ENCODE measurements around the gene IFT122.
A peak's percentile ranks its signal among the peaks of the same experiment; 100 is the strongest.

Gene IFT122

DNA sequence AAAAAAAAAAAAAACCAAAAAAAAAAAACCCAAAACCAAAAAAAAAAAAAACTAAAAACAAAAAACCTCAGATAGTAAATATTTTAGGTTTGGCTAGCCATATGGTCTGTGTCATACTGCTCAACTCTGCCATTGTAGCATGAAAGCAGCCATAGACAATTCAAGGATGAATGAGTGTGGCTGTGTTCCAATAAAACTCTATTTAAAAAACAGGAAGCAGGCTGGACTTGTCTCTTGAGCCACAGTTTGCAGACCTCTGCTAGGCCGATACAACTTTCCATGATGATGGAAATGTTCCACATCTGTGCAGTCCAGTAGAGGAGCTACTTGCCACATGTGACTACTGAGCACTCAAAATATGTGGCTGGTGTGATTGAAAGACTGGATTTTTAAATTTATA is 22.7 kb upstream of the IFT122 start:
- DNase-seq: no peak

DNA sequence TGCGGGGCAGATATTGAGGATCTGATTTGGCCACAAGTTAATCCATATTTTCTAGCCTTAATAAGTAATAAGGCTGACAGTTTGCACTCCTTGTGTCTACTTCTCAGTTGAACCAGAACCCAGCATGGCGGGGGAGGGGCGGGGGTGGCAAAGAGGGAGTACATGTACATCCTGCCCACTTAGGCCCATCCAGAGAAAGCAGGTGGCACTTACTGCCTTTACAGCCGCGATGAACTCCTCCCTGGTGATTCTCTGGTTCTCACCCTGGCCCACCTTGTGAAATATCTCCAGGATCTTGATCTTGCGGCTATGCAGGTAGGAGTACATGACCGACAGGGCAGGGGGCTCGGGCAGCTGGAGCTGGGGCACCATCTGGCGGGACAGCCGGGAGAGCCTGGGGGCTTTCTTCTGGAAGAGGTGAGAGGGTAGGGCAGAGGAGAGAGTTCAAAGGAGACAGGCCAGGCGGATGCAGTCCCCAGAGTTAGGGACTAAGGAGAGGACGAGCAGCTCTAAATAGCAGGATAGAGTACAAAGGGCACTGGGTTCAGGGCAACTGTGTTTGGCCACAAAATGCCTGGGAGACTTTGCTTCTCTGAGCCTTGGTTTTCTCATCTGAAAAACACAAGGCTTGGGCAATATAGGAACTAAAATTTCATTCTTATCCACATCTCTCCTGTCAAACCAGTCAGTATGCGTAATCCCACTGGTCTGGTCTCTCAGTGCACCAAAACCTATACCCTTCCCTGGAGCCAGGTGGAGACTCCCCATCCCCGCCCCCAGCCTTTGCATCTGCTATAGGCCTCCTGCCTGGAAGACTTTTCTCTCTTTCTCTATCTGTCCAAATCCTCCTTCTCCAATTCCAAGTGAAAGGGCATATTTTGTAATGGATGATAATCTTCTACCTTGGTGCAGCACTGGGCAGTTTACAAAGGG is 21.7 kb upstream of the IFT122 start:
- no peak for DNase-seq

DNA sequence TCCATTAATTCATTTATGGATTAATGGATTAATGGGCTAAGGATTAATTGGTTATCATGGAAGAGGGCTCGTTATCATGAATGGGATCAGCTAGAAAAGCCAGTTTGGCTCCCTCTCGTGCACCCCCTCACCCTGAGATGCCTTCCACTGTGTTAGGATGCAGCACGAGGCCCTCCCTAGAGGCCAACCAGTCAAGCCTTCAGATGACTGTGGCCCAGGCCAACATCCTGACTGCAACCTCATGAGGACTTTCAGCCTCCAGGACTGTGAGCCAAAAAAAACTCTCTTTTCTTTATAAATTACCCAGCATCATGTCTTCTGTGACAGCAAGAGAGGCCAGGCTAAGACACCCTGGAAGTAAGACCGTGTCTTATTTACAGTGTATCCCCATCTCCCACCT is 20.5 kb upstream of the IFT122 start:
- DNase-seq: no peak

DNA sequence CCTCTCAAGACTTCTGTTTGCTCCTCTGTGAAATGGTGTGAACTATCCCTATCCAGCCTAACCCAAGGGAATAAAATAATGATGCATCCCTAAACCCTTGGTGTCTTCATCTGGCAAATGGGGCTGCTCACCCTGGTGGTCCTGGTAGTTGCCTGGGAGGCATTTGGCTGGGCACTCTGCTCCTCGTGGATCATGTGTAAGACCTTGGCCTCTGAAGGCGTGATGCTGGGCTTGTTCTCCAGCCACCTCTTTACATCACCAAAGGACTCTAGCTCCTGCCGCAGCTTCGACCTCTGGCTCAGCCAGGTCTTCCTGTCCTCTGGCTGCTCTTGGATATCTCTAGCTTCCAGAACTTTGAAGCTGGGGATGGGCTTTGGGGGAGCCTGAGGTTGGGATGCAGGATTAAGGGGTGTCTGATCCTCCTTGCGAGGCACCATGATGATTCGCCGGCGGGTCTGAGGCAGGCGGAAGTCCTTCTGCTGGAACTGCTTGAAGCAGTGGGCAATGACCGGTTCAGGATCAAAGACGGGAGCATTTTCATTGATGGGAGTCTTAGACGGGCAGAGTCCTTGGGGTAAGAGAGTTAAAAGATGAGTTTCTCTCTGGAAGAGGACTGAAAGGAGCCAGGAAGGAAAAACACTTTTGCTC is 18.7 kb upstream of the IFT122 start:
- DNase-seq: no peak

DNA sequence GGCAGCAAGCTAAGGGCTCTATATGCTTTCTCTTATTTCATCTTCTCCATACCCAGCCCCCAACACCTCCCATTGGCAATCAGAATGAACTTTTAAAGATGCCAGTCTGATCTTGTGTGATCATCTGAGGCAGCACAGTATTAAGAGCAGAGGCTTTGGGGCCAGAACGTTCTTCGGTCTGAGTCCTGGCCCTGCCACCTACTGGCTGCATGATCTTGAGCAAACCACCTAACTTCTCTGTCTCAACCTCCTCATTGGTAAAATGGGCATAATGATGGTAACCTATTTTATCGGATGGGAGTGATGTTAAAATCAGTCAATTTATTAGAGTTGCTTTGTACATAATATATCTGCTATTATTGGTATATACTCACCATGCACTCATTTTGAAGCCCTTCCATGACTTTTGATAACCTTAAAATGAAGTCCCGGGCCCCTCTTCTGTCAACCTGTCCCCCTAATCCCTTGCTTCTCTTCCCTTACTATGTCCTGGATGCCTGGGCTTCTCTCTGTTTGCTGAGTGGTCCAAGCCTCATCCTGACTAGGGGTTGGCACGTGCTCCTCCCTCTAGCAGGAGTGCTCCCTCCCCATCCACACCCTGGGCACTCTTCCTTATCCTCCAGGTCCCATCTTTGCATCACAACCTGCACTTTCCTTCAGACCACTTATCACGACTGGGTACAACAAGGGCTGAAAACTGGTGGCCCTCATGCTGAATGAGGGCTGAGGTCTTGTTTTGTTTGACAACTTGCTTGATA is 17.9 kb upstream of the IFT122 start:
- no peak for DNase-seq

DNA sequence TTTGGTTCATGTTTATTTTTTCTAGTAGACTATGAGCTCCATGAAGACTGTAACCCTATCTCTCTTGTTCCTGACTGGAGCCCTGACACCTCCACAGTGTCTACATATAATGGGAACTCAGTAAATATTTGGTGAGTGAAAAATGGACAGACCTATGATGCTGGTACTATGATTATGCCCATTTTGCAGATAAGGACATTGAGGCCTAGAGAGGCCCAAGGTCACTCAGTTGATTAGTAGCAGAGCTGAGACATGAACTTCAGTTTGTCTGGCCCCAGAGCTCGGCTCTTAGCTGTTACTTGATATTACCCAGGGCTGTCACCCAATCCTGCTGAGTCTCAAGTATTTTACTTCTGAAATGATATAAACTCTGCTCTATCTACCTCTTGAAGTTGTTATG is 17.1 kb upstream of the IFT122 start:
- DNase-seq: no peak

DNA sequence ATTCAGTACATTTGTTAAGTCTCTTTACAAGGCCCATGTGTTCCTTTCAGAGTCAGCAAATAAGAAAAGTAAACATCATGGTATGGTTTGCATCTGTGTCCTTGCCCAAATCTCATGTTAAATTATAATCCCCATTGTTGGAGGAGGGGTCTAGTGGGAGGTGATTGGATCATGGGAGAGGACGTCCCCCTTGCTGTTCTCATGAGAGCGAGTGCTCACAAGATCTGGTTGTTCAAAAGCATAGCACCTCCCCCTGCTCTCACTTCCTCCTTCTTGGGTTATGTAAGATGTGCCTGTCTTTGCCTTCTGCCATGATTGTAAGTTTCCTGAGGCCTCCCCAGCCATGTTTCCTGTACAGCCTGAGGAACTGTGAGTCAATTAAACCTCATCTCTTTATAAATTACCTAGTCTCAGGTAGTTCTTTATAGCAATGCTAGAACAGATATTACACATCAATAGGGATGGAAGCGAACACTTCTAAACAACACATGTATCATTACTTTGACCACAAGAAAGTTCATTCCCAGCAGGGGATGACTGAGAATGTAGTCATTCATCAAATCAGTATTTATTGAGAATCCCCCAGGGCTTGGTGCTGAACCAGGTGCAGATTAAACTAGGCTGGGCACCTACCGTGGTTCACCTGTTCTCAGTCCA is 15.7 kb upstream of the IFT122 start:
- DNase-seq: no peak

DNA sequence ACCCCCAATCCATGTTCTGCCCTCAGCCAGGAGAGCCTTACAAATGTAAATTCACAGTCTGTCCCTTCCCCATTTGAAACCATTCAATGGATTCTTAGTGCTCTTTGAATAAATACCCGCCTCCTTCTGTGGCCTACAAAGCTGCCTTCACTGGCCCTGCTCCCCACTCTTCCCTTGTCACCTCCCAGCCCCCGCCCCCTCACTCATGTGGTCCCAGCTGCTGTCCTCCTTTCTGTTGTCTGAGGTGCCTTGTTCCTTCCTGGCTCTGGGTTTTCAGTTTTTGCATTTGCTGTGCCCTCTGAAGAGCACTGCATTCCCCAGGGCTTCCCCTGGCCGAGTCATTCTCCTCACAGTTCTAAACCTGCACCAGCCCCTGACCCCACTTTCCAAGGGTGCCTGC is 14.8 kb upstream of the IFT122 start:
- DNase-seq: no peak

DNA sequence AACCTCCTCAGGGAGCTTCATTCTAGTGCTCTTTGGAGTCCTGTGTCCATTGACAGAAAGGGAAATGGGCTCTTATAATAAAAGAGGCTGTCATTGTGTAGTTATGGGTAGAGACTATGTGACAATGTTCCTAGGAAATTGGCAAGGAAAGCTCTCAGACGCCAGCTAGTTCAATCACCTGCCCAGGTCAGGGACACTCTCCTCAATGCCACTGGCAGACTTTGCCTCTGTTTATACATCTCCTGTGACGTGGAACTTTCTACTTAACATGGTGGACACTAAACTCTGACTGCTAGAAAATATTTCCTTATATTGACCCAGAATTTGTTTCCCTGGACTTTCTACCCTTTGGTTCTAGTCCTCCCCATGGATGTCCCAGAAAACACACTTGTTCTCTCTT is 14.4 kb upstream of the IFT122 start:
- DNase-seq: no peak

DNA sequence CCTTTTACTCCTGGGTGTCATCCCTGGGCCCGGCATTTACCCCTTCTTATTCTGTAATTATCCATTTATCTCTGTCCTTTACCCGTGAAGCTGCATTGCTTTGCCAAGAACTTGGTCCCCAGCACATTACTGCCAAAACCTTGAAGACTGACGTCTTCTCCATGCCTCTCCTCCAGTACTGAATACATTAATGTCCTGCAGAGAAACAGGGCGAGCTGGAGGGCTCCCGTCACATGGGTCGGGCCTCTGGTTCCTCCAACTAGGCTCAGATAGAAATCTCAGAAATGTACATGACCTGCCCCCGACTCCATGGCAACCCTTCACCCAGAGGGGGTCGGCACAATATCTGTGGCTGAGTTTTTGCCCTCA is 12.0 kb upstream of the IFT122 start:
- DNase-seq: no peak

DNA sequence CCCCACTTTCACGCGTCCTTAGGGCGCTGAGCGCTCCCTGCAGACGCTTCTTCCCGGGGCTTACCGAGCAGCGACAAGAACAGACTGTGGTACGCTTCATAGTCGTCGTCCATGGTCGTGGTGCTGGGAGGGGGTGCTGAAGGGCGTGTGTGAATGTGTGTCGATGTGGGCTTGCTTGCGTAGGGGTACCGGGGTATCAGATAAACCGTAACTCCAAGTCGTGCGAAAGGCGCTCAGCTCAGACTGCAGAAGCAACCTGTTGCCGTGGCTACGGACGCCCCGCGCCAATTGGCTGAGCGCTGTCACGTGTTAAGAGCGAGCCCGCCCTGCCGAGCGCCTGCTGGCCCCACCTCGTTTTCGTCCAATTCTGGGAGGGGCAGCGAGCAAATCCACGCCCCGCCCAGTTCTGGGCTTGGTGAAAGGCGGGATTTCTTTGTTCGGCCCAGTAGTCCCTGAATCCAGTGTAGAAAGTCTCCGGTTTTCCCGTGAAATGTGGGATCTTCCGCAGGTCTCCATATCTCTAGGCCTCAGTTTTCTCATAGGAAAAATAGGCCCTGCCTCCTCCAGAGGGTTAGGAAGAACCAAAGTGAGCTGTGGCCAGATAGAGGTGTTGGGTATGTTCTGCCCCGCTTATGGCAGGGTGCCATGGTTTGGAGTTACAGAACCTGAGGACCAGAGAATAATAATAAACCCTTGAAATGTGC is 11.5 kb upstream of the IFT122 start, which contains the start of gene EFCAB12:
Gene EFCAB12 (minus strand): TSS at position 261 of the 704 bp plus-strand sequence. CDS start 148 bp downstream, at position 113.
- DNase-seq: peak; percentile 88

DNA sequence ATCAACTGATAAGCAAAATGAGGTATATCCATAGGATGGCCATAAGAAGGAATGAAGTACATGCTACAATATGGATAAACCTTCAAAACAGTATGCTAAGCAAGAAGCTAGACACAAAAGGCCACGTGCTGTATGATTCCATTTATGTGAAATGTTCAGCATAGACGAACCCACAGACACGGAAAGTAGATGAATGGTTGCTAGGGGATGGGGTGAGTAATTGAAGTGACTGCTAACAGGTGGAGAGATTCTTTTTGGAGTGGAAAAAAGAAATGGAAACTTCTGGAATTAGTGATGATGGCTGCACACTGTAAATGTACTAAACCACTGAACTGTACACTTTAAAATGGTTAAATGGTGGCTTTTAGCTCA is 11.0 kb upstream of the IFT122 start:
- no peak for DNase-seq

DNA sequence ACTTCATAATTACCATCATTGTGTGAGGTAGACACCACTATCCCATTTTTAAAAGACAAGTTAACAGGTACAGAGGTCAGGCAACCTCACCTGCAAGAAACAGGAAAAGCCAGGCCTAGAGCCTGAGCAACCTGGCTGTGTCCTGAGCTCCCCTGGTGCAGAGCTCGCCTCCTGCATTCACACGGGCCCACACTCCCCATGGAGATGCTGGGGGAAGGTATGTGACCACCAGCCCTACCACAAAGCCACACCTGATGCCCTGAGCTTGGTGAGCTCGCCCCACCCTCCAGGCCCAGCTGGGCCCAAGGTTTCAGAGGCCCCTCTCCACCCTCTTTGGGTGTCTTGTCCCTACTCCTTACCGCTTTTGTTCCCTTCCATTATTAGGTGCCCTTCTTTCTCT is 10.4 kb upstream of the IFT122 start:
- no peak for DNase-seq

DNA sequence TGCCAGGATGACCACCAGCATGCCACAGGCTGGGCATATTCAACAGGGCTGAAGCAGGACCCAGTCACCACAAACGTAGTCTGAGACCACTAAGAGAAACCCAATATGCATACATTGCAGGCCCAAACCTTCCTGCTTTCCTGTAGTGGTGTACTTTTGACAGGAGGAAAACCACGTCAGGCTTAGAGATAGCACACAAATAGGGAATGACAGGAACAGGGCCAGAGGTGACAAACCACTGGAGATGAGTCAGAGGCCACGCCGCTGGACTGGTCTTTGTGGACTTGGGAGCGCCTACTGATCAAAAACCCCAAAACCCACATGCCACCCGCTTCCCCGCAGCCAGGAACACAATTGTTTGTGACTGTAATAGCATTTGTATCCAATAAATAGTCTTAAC is 8.0 kb upstream of the IFT122 start:
- DNase-seq: no peak

DNA sequence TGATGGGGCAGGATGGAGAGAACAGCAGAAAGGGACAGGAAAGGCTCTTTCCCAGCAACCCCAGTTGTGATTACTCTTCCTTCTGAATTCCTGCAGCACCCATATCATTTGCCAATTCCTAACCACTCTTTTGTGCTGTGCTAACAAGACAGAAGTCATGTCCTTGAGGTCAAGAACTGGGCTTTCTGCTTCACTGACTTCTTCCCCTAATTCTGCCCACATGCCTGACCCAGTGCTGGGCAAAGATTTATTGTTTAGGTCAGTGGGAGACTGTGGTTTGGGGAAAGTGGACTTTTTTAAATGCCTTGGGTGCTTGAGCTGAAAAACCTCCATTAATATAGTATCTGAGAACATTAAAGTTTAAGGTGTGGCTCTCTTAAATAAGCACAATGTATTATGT is 7.4 kb upstream of the IFT122 start:
- no peak for DNase-seq

DNA sequence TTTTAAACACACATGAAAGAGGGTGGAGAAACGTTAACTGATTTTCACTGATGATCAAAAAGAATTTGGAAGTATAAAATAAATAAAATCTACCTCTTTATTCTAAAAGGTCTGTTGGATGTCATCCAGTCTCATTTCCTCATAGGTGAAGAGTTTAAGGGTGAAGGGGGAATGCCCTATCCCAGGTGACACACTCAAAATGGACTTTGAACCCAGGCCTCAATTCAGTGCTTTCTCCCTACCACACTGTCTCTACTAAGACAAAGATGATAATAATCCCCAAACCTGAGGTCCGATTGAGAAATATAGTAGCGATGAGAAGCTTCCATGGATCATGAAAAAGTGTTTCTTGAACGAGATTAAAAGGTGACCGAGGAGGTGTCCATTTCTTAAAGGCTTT is 6.5 kb upstream of the IFT122 start:
- DNase-seq: no peak

DNA sequence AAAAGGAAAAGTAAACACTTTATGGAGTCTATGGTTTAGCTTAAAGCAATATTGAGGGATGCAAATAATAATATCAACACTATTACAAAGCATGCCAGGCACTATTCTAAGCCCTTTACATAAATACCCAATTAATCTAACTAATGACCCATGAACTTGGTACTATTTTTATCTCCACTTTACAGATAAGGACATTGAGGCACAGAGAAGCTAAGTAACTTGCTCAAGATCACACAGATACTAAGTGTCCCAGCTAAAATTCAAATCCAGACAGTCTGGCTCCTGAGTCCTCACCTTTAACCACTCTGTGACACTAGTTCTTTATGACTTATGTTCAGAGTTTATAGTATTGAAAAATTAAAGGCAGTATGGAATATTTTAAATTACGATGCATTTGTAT is 5.9 kb upstream of the IFT122 start:
- DNase-seq: no peak

DNA sequence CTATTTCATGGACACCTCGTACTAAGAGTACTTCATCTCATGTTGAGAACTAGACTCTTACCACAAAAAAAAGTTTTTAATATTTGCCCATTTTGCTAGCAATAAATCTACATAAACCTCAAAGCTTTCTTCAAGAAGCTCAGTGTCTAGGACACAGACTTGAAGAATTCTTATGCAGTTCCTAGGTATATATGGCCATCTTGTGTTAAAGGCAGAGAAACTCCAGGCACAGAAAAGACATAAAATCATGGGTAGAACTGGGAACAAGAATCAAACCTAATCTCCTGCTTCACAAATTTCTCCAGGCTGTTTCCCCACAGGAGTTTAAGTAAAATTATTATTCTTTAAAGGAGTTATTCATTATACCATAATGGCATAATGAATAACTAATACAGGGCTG is 4.7 kb upstream of the IFT122 start:
- no peak for DNase-seq

DNA sequence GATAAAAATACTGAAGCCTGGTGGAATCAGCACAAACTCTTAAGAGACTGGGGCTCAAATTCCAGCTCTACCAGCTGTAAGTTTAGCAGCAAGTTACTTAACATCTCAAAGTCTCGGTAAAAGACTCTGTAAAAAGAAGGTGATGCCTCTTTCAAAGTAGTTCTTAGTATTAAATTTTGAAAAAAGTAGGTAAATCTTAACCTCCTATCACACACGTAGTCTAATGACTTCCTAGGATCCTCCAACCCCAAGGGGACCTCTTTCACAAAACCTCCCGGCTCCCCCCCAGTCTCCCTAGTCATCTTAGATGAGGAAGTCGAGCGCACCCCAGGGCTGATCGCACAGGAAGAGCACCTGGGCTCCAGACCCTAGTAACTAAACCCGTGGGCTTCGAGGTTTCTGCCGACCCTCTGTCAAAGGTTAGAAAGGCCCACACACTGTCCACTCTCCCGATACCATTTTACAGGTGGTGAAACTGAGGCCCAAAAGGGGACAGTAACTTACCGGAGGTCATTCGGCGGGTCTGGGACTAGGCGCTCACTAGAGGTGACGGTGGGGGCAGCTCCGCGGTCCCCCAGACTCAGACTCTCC is 703 bp upstream of the IFT122 start:
- no peak for DNase-seq

DNA sequence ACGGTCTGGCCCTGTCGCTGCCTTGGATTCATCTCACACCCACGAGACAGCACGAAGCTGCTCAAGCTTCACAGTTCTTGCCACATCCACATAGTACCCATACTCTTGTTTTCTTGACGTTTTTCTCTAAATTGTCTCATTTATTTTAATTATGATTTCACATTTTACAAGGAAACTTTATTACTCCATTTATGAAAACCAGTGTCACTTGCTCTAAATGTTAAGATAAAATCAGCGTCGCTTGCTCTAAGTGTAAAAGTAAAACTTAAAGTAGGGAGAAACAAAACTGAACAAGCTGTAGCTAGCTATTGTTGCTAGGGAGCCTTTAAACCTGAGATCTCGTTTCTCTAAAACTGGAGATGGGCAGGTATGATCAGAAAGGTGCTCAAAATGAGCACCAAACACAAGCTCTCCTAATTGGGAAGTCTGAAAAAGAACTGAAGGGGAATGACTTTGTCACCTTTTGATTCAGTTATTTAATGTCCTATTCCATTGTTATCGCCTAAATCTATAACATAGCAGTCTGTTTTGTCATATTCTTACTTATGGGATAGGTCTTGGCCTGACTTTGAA is 680 bp downstream of the IFT122 start:
- DNase-seq: no peak

DNA sequence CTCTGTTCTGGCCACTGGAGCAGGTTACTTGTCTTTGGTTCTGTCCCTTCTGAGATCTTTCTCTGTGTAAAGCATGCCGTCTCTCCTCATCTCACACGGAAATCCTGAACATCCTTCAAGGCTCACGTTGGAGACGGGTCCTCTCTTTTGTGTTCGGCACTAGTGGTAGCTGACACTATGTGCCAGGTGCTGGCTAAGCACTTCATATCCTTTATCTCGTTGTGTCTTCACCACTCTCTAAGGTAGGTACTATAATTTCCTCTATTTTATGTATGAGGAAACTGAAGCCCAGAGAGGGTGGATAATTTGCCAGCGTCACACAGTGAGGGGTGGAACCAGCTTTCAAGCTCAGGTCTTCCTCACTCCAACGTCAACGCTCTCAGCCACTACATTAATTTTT is 1.2 kb downstream of the IFT122 start:
- DNase-seq: no peak

DNA sequence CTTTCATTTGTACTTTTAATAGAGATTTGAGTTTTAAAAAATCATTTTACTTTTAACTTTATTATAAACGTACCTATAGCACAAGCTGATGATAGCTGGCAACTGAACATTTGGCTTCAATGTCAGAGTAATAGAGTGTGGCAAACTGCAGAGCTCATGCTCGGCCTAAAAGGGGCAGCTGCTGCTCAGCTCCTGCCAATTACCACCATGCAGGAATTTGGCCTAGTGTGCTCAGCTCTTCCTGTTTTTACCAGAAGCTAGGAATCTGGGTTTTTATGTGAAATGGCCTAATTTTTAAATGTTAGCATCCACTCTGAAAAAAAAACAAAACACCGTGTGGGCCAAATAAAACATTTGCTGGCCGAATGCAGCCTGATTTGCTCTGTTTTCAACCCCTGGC is 1.8 kb downstream of the IFT122 start:
- peak; percentile 58 for DNase-seq

All from NCI-H446 treated with DMSO at 0.1 percent for 48 hours (cell line).